GM19395 (cell line): ENCODE data around the gene BFAR.
"Not testable (repeated sequence)": the region's sequence is repeated elsewhere in the genome, so short reads cannot be mapped to it uniquely, and the experiment has no call there.

Source experiments
- ATAC-seq: cut with Tn5 transposase; IDR thresholded peaks from one replicate; pipeline ENCODE4 v1.9.1; 2021; ENCODE audit warnings: mild to moderate bottlenecking, moderate library complexity; ENCODE audit not compliant: unreplicated experiment

The BFAR gene

GRCh38 chr16:14685870-14686793 lies 53.4 kb downstream of the BFAR start:
- ATAC-seq, result not testable (repeated sequence)

GRCh38 chr16:14694129-14694528 lies 61.4 kb downstream of the BFAR start, which contains the start of gene PLA2G10:
Gene PLA2G10, minus strand, starts transcription at chr16:14694308. Its CDS starts 79 bp downstream, at chr16:14694229.
- not testable (repeated sequence) for ATAC-seq

- not testable (repeated sequence) for ATAC-seq
Observed at GRCh38 chr16:14701859-14702258, 69.1 kb downstream of the BFAR start.

DNA sequence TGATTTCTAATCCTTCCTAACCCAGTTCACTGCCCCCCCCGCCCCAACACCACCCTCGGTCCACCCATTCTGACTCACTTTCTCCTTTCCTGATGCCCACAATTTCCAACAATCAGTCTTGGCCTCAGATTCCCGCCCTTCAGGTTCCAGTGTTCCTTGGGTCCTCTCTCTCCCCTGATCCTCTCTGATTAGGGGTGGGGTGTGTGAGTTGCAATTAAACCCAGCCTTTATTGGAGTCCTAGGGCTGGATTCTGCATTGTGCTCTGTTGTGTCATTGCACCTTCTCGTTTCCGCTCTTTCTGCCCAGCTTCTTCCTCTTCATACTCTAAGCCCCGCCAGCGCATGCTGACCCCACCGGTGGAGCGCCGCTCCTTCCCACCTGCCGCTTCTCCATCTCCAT lies 69.9 kb downstream of the BFAR start:
- not testable (repeated sequence) for ATAC-seq

- ATAC-seq, result peak; percentile 89
Observed at GRCh38 chr16:14703156-14704011, 70.6 kb downstream of the BFAR start, which contains the start of gene NPIPA3. Gene NPIPA3, plus strand, starts transcription at chr16:14703411. Its CDS starts 5,533 bp downstream, at chr16:14708944.
